Stomach (tissue), 4 donors: ENCODE measurements around the gene BCAS3.

Experiments used
- POLR2AphosphoS5 ChIP-seq, 3 donors: sonication (generic); formaldehyde crosslinking; IDR thresholded peaks; one replicate each; pipeline ENCODE4 v1.6.1; 2016; ENCODE audit warnings: antibody characterized with exemption in 3 of 3
- TF ChIP-seq, protein P1 (sequence below), 7 experiments: fragments of 450-650 bp in 4 of 7; fragments of 200-600 bp in 3 of 7; sonication (generic) in 3 of 7; IDR thresholded peaks; one replicate each; pipeline ENCODE4 v1.5.1; 2016 to 2019; ENCODE audit warnings: antibody characterized with exemption in 7 of 7, control low read depth in 2 of 7, mild to moderate bottlenecking in 1 of 7

GRCh38 chr17:61299517-61300513 lies 622.2 kb downstream of the BCAS3 start:
- no peak for TF ChIP-seq POLR2AphosphoS5 (IDR thresholded peaks at IDR 0.05)
- TF ChIP-seq, protein P1, sequence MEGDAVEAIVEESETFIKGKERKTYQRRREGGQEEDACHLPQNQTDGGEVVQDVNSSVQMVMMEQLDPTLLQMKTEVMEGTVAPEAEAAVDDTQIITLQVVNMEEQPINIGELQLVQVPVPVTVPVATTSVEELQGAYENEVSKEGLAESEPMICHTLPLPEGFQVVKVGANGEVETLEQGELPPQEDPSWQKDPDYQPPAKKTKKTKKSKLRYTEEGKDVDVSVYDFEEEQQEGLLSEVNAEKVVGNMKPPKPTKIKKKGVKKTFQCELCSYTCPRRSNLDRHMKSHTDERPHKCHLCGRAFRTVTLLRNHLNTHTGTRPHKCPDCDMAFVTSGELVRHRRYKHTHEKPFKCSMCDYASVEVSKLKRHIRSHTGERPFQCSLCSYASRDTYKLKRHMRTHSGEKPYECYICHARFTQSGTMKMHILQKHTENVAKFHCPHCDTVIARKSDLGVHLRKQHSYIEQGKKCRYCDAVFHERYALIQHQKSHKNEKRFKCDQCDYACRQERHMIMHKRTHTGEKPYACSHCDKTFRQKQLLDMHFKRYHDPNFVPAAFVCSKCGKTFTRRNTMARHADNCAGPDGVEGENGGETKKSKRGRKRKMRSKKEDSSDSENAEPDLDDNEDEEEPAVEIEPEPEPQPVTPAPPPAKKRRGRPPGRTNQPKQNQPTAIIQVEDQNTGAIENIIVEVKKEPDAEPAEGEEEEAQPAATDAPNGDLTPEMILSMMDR (IDR thresholded peaks at IDR 0.05), result no peak
